ENCODE results near the gene CCL28. TPM values are rescaled to one million over a fixed set of nuclear protein-coding genes. Genes with fewer than 3 reads are reported as not detected.
A peak's percentile ranks its signal among the peaks of the same experiment; 100 is the strongest.

Gene CCL28
- total and polyA plus RNA-seq, 2 of the 13 experiments (the other 11 are each of a cell fraction or from before 2014, with no cell fraction given), result 0.03 TPM; not detected in 1

DNA sequence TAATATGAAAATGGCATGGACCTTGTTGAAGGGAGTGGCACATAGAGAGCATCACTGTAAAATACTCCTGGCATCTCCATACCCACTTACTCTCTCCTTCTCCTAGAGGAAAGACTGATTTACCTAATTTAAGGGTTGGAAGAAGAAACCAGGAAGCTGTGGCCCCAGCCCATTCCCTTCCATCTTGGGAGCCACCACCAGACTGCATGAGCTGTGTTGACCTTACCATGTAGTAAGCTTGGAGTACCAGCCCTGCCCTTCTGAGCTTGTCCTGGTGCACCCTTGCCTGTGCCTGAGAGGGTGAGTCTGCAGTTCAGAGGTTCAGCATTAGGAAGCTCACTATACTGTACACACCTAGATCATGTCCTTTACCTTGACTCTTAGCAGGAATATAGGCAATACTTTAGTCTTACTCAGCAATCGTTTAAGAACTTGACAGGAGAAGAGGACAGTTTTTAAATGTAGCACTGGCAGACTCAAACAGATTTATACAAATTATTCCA, 63.3 kb downstream of the CCL28 start (continued):
- TF ChIP-seq ZNF879 (CRISPR knock-in tag; IDR thresholded peaks at IDR 0.05) (no peak), SKI (IDR thresholded peaks at IDR 0.05; ENCODE audit: partially characterized antibody) (no peak)

- intact Hi-C loops (cut with micrococcal nuclease; ENCODE audit: unreplicated experiment) (no loop called here), in situ Hi-C loops (cut with HindIII; ENCODE audit: extremely low pct_ligation_motif_present, low pct_unique_long_range_greater_than_20kb) (no loop called here)
- H3K4me1 ChIP-seq (ENCODE audit: insufficient read depth, low read length), result peaks cover 24% of the 10 kb centered on the region
- H4K20me1 ChIP-seq (ENCODE audit: insufficient read depth, low read length), result no peaks in the 10 kb centered on the region
- peak; percentile 23 for FAIRE-seq
- H3K79me2 ChIP-seq (ENCODE audit: insufficient read depth, low read length), result no peaks in the 10 kb centered on the region
- no peak overlapping the region for H3K9ac ChIP-seq (ENCODE audit: insufficient read depth, low read depth, low read length)
- ChIA-PET POLR2A (interaction anchor here (1.7 kb wide), 1 partner anchor 35 kb away, joined by 8 read pairs; the partner anchor contains the start of gene HMGCS1), CTCF (ENCODE audit: low intra/inter-chr PET ratio, low total read pairs) (no interaction called here)
- H3K4me2 ChIP-seq (ENCODE audit: low read depth, low read length), result peak overlapping the region; percentile 59
- DNase-seq (ENCODE audit: low spot score), result peak; percentile 36
- 0 out of 5 replicates have a peak, but pooled peaks cover 0 to 6% of the 10 kb centered on the region in 2 experiments for H3K27me3 ChIP-seq (ENCODE audit: control insufficient read depth in 1 of 2, insufficient read depth in 2 of 2, low read length in 2 of 2)
- H3K27ac ChIP-seq (ENCODE audit: extremely low read length, insufficient read depth, low read length), result no peak overlapping the region
- H3K36me3 ChIP-seq (replicated peaks in 1 of 2; ENCODE audit: control insufficient read depth in 1 of 2, insufficient read depth in 2 of 2, low read length in 2 of 2), result no peaks in the 10 kb centered on the region
- BruUV-seq (replicated peaks), result no TSS peak
- peak; percentile 94 for ATAC-seq
- no peaks in the 10 kb centered on the region for H3K9me3 ChIP-seq (ENCODE audit: low read length)
- 0% methylated on average over 4 of the region's 4 CpGs for WGBS (ENCODE audit: low lambda C conversion rate)
- no peak overlapping the region for H2AFZ ChIP-seq (ENCODE audit: low read length)
- 0 out of 6 replicates have a peak overlapping the region, but pooled peaks of 1 of the 3 experiments have one; percentile 18 for H3K4me3 ChIP-seq (replicated peaks in 1 of 3; ENCODE audit: insufficient read depth in 1 of 3, low read depth in 2 of 3, low read length in 3 of 3)
- TF ChIP-seq ZNF609 (CRISPR knock-in tag; IDR thresholded peaks at IDR 0.05; ENCODE audit: borderline replicate concordance) (peak; percentile 69), ZNF792 (CRISPR knock-in tag; IDR thresholded peaks at IDR 0.05) (no peak), PHF8 (CRISPR knock-in tag; IDR thresholded peaks at IDR 0.05) (no peak), ZNF678 (CRISPR knock-in tag; IDR thresholded peaks at IDR 0.05) (no peak), SOX6 (IDR thresholded peaks at IDR 0.05) (no peak), SOX6 (CRISPR knock-in tag; IDR thresholded peaks at IDR 0.05) (peak; percentile 71), TCF7 (IDR thresholded peaks at IDR 0.05; ENCODE audit: low read depth) (peak; percentile 30; the same call in 1 of the 2 replicates), FOXM1 (CRISPR knock-in tag; IDR thresholded peaks at IDR 0.05) (no peak), ZNF670 (CRISPR knock-in tag; IDR thresholded peaks at IDR 0.05; ENCODE audit: borderline replicate concordance) (no peak), ZNF124 (CRISPR knock-in tag; IDR thresholded peaks at IDR 0.05) (no peak), LCORL (IDR thresholded peaks at IDR 0.05) (no peak), LCORL (CRISPR knock-in tag; IDR thresholded peaks at IDR 0.05) (no peak), NR2F2 (IDR thresholded peaks at IDR 0.05; ENCODE audit: borderline replicate concordance, low read depth) (peak; percentile 65; the same call in 1 of the 2 replicates), TOPORS (CRISPR knock-in tag; IDR thresholded peaks at IDR 0.05) (no peak), HDAC2 (CRISPR knock-in tag; IDR thresholded peaks at IDR 0.05) (peak; percentile 52; the same call in 1 of the 2 replicates), ZNF777 (CRISPR knock-in tag; IDR thresholded peaks at IDR 0.05) (no peak), ZBTB7B (CRISPR knock-in tag; IDR thresholded peaks at IDR 0.05) (peak; percentile 83), PITX1 (CRISPR knock-in tag; IDR thresholded peaks at IDR 0.05) (peak; percentile 75; the same call in 1 of the 2 replicates), NCOA2 (CRISPR knock-in tag; IDR thresholded peaks at IDR 0.05) (peak; percentile 24; the same call in 1 of the 2 replicates), ZNF3 (CRISPR knock-in tag; IDR thresholded peaks at IDR 0.05) (no peak), MAZ (IDR thresholded peaks at IDR 0.05; ENCODE audit: borderline replicate concordance, low read depth, low read length) (no peak), MAZ (CRISPR knock-in tag; IDR thresholded peaks at IDR 0.05; ENCODE audit: low read depth) (no peak)
Observed at GRCh38 chr5:43348207-43348606, 64.0 kb downstream of the CCL28 start.

Measured in HepG2 (cell line).